Panc1 (cell line): Measurements from ENCODE around the gene TIMM8A. TPM values are rescaled to one million over a fixed set of nuclear protein-coding genes. Genes with fewer than 3 reads are reported as not detected.

ENCODE experiments used
- ATAC-seq: fragments of 200-7000 bp; cut with Tn5 transposase; 2 replicates; pipeline ENCODE4 v1.9.1; 2020; ENCODE audit warnings: mild to moderate bottlenecking, moderate library complexity
- BruUV-seq: library from RNA; stranded (reverse); fragments of 400-500 nt; replicated peaks from 2 replicates; lab custom pipeline; 2021; lab: Mats Ljungman, UMichigan
- CTCF ChIA-PET: fragments of 300-600 bp; sonication (Branson Sonifier 250); formaldehyde crosslinking; loops from one replicate; lab custom pipeline; 2022; ENCODE audit warnings: antibody characterized with exemption; lab: Charles Lee
- POLR2A ChIA-PET: fragments of 300-600 bp; sonication (Branson Sonifier 250); formaldehyde crosslinking; loops from one replicate; lab custom pipeline; 2022; ENCODE audit warnings: antibody characterized with exemption; lab: Charles Lee
- DNase-seq: peaks from one replicate; pipeline ENCODE4 v3.0.0-alpha.2; 2010; ENCODE audit warnings: low read depth, low spot score
- H3K27ac ChIP-seq: 2 replicates; pipeline ENCODE4 v1.5.1; 2011; ENCODE audit warnings: mild to moderate bottlenecking, low read length, inconsistent platforms
- H3K27me3 ChIP-seq: fragments of 200-500 bp; sonication (Bioruptor generic); 2 replicates; pipeline ENCODE4 v1.6.0; 2014; ENCODE audit warnings: low read length, inconsistent platforms; ENCODE audit not compliant: control insufficient read depth, insufficient read depth
- H3K36me3 ChIP-seq: fragments of 200-500 bp; sonication (Bioruptor generic); 2 replicates; pipeline ENCODE4 v1.5.1; 2014; ENCODE audit warnings: inconsistent platforms, mild to moderate bottlenecking, low read length, moderate library complexity; ENCODE audit not compliant: control insufficient read depth, insufficient read depth
- H3K4me1 ChIP-seq: 2 replicates; pipeline ENCODE4 v1.5.1; 2011; ENCODE audit warnings: inconsistent platforms, mild to moderate bottlenecking, low read length, moderate library complexity; ENCODE audit not compliant: control insufficient read depth, insufficient read depth
- H3K4me3 ChIP-seq, 2 experiments: 2 replicates each; pipeline ENCODE4 v1.5.1; 2011 to 2012; ENCODE audit warnings: low read depth in 2 of 2, low read length in 2 of 2, mild to moderate bottlenecking in 2 of 2, inconsistent platforms in 1 of 2, moderate library complexity in 1 of 2
- H3K9me3 ChIP-seq: fragments of 200-500 bp; sonication (Bioruptor generic); 2 replicates; pipeline ENCODE4 v1.5.1; 2014; ENCODE audit warnings: low read depth, mild to moderate bottlenecking, inconsistent platforms, low read length, moderate library complexity; ENCODE audit not compliant: control insufficient read depth, insufficient read depth
- POLR2AphosphoS5 ChIP-seq: IDR thresholded peaks from 2 replicates; pipeline ENCODE4 v1.6.1; 2012; ENCODE audit warnings: mild to moderate bottlenecking, low read depth, low read length, moderate library complexity
- SIN3A ChIP-seq: IDR thresholded peaks from 2 replicates; pipeline ENCODE4 v1.6.1; 2012; ENCODE audit warnings: low read depth, mild to moderate bottlenecking, low read length, moderate library complexity, borderline replicate concordance; ENCODE audit not compliant: insufficient read depth
- TCF7L2 ChIP-seq: IDR thresholded peaks from 2 replicates; pipeline ENCODE4 v1.6.1; 2011; ENCODE audit warnings: mild to moderate bottlenecking, low read depth, low read length, inconsistent platforms
- in situ Hi-C: cut with HindIII; loops from 2 replicates; pipeline ENCODE4 v1.10.0; 2016; ENCODE audit warnings: low sequenced_read_pairs, low pct_unique_long_range_greater_than_20kb
- intact Hi-C: fragments of 100-400 bp; cut with micrococcal nuclease; formaldehyde crosslinking; loops from one replicate; pipeline ENCODE4 v1.10.0; 2022; ENCODE audit not compliant: unreplicated experiment
- total RNA-seq: library from RNA; stranded (reverse); gene quantifications from one replicate; pipeline ENCODE4 v1.2.1, GENCODE V29; 2021; ENCODE audit not compliant: unreplicated experiment
- TF ChIP-seq, protein P1 (sequence below): fragments of 450-650 bp; IDR thresholded peaks from 2 replicates; pipeline ENCODE4 v1.5.1; 2017; ENCODE audit warnings: mild to moderate bottlenecking
- TF ChIP-seq, protein P2 (sequence below), 2 experiments: IDR thresholded peaks; 2 replicates each; pipeline ENCODE4 v1.6.1; 2011 to 2012; ENCODE audit warnings: low read depth in 2 of 2, control low read depth in 1 of 2, low read length in 1 of 2, mild to moderate bottlenecking in 1 of 2, moderate library complexity in 1 of 2; ENCODE audit not compliant: insufficient read depth in 1 of 2

TIMM8A gene
- total RNA-seq, 1 experiment from 2014 or later, result 39.1 TPM

DNA sequence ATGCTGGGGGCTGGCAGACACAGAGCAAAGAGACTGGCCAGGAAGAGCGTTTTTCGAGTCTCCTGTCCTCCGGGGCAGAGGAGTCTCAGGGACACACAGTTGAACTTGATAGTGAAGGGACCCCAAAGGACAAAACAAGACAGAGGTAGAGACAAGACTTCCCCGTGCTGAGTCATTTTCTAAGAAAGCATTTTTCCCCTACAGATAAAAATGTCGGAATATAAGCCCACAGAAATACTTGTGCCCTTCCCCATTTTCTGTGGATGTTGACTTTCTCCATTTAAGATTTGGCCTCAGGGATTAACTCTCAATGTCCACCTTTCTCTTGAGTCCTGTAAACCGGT is 38.0 kb upstream of the TIMM8A start:
- Histone ChIP-seq H3K27ac (no peak overlapping the region), H3K27me3 (no peaks in the 10 kb centered on the region), H3K4me1 (no peaks in the 10 kb centered on the region), H3K4me3 (no peak overlapping the region), H3K9me3 (no peaks in the 10 kb centered on the region), H3K36me3 (peaks cover 1% of the 10 kb centered on the region)
- intact Hi-C loops, result no loop called here
- in situ Hi-C loops, result no loop called here
- POLR2A ChIA-PET, result no interaction called here
- TF ChIP-seq, protein P1, sequence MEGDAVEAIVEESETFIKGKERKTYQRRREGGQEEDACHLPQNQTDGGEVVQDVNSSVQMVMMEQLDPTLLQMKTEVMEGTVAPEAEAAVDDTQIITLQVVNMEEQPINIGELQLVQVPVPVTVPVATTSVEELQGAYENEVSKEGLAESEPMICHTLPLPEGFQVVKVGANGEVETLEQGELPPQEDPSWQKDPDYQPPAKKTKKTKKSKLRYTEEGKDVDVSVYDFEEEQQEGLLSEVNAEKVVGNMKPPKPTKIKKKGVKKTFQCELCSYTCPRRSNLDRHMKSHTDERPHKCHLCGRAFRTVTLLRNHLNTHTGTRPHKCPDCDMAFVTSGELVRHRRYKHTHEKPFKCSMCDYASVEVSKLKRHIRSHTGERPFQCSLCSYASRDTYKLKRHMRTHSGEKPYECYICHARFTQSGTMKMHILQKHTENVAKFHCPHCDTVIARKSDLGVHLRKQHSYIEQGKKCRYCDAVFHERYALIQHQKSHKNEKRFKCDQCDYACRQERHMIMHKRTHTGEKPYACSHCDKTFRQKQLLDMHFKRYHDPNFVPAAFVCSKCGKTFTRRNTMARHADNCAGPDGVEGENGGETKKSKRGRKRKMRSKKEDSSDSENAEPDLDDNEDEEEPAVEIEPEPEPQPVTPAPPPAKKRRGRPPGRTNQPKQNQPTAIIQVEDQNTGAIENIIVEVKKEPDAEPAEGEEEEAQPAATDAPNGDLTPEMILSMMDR, result no peak
- TF ChIP-seq, protein P2, sequence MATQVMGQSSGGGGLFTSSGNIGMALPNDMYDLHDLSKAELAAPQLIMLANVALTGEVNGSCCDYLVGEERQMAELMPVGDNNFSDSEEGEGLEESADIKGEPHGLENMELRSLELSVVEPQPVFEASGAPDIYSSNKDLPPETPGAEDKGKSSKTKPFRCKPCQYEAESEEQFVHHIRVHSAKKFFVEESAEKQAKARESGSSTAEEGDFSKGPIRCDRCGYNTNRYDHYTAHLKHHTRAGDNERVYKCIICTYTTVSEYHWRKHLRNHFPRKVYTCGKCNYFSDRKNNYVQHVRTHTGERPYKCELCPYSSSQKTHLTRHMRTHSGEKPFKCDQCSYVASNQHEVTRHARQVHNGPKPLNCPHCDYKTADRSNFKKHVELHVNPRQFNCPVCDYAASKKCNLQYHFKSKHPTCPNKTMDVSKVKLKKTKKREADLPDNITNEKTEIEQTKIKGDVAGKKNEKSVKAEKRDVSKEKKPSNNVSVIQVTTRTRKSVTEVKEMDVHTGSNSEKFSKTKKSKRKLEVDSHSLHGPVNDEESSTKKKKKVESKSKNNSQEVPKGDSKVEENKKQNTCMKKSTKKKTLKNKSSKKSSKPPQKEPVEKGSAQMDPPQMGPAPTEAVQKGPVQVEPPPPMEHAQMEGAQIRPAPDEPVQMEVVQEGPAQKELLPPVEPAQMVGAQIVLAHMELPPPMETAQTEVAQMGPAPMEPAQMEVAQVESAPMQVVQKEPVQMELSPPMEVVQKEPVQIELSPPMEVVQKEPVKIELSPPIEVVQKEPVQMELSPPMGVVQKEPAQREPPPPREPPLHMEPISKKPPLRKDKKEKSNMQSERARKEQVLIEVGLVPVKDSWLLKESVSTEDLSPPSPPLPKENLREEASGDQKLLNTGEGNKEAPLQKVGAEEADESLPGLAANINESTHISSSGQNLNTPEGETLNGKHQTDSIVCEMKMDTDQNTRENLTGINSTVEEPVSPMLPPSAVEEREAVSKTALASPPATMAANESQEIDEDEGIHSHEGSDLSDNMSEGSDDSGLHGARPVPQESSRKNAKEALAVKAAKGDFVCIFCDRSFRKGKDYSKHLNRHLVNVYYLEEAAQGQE (IDR thresholded peaks at IDR 0.05; ENCODE audit: insufficient read depth in 1 of 2, low read depth in 2 of 2, low read length in 1 of 2), result no peak
- TF ChIP-seq SIN3A (no peak), POLR2AphosphoS5 (no peak), TCF7L2 (no peak)
- ATAC-seq, result no peak
- CTCF ChIA-PET, result no interaction called here
- BruUV-seq, result no TSS peak
- no peak for DNase-seq

DNA sequence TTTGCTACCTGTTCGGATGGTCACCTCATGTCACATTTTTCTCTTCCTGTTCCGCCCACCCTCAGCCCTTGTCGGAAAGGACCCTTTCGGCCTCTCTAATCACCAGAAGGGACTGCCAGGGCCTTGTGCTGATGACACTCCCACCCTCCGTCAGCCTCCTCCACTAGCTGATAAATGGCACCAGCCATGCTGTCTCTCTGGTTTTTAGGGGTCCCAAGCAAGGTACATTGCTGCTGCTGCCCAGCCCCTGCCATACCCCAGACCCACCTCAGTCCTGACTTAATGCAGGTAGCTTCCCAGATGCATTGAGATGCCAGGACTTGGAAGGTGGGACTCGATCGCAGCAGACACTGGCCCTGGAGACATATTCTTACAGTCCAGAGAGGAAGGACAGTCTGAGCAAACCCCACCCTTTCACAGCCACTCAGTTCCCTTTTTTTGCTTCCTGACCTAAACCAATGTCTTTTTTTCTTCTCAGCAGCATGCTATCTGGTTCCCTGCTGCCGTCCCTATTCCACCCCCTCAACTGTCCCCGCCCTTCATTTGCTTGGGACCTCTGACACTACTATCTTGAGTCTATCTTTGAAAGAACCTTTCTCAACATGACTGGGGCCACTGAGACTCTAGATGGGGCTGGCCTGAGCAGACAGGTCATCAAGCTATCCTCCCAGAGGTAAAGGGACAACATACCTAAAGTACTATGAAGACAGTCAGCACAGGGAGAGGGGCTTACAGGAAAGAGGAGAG is 37.4 kb upstream of the TIMM8A start, which contains the start of gene BTK:
TSS of gene BTK (minus strand) at position 397 of the 747 bp plus-strand sequence. CDS start 10,907 bp downstream, outside the sequence.
- no peak within 1 kb of the TSS for H3K27ac ChIP-seq
- CTCF ChIA-PET, result no interaction called here
- no peaks in the 10 kb centered on the region for H3K27me3 ChIP-seq
- intact Hi-C loops, result no loop called here
- TF ChIP-seq POLR2AphosphoS5 (no peak), TCF7L2 (no peak), SIN3A (no peak)
- TF ChIP-seq, protein P1, result no peak
- TF ChIP-seq, protein P2 (IDR thresholded peaks at IDR 0.05; ENCODE audit: insufficient read depth in 1 of 2, low read depth in 2 of 2, low read length in 1 of 2), result no peak
- no TSS peak for BruUV-seq
- ATAC-seq (no peak), DNase-seq (no peak)
- no peak within 1 kb of the TSS for H3K4me3 ChIP-seq
- H3K36me3 ChIP-seq, result no peaks in the 10 kb centered on the region
- H3K9me3 ChIP-seq, result no peaks in the 10 kb centered on the region
- no peaks in the 10 kb centered on the region for H3K4me1 ChIP-seq
- in situ Hi-C loops, result no loop called here
- POLR2A ChIA-PET, result no interaction called here
